HG03432 (cell line): ENCODE results near the gene IFITM1.
"Not testable (repeated sequence)": the region's sequence is repeated elsewhere in the genome, so short reads cannot be mapped to it uniquely, and the experiment has no call there.

ENCODE experiments used
- ATAC-seq: cut with Tn5 transposase; IDR thresholded peaks from one replicate; pipeline ENCODE4 v1.9.1; 2021; ENCODE audit warnings: mild to moderate bottlenecking, moderate library complexity; ENCODE audit not compliant: unreplicated experiment

Gene IFITM1

DNA sequence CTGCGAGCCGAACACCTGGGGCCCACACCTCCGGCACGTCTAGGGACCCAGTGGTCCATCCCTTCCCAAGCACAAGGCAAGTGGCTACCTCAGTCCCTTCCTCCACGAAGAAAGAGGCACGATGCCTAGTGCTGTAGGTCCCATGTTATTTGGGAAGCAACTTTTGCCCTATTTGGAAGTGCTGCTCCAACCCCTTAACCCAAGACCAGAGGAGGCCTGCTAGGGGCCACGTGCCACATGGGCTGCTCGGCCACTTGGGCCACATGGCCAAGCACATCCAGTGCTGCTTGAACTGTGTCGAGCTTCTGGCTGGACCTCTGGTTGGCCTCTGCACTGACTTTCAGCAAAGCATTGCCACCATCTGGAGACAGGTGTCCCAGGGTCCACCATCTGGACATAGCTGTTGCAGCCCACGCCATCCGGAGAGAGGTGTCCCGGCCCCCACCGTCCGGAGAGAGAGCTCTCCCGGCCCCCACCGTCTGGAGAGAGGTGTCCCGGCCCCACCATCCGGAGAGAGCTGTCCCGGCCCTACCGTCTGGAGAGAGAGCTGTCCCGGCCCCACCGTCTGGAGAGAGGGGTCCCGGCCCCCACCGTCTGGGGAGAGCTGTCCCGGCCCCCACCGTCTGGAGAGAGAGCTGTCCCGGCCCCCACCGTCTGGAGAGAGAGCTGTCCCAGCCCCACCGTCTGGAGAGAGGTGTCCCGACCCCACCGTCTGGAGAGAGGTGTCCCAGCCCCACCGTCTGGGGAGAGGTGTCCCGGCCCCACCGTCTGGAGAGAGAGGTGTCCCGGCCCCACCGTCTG, 49.0 kb downstream of the IFITM1 start:
- no peak for ATAC-seq

DNA sequence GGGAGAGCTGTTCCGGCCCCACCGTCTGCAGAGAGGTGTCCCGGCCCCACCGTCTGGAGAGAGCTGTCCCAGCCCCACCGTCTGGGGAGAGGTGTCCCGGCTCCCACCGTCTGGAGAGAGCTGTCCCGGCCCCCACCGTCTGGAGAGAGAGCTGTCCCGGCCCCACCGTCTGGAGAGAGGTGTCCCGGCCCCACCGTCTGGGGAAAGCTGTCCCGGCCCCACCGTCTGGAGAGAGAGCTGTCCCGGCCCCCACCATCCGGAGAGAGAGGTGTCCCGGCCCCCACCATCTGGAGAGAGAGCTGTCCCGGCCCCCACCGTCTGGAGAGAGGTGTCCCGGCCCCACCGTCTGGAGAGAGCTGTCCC, 49.6 kb downstream of the IFITM1 start:
- ATAC-seq, result not testable (repeated sequence)

DNA sequence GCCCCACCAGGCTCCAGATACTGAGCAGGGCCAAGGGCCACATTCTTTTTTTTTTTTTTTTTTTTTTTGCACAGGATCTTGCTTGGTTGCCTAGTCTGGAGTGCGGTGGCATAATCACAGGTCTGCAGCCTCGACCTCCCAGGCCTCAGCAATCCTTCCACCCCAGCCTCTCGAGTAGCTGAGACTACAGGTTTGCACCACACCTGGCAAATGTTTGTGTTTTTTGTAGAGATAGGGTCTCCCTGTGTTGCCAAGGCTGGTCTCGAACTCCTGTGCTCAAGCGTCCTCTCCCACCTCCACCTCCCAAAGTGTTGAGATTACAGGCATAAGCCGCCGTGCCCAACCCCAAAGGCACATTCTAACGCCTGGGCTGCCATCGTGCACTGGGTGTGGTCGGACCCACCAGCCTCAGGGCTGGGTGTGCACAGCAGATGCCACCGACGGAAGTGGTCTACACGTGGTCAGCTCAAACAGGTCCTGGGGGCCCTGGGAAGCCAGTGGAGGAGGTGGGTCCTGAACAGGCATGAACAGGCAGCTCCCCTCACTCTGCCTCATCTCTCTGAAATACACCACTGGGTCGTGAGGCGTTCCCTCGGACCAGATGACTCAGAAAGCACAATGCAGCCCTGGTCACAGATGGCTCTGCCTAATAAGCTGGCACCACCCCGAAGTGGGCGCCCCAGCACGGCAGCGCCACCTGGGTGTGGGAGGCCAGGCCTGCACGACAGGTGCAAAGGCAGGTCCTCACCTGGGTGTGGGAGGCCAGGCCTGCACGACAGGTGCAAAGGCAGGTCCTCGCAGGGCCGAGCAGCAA, 50.3 kb downstream of the IFITM1 start:
- ATAC-seq, result no peak
